BE2C (cell line): ENCODE data around the gene ORC6.
"Not testable (repeated sequence)": the region's sequence is repeated elsewhere in the genome, so short reads cannot be mapped to it uniquely, and the experiment has no call there.

ENCODE experiments used
- DNase-seq: peaks from one replicate; pipeline ENCODE4 v3.0.0-alpha.2; 2020
- H3K27me3 ChIP-seq: fragments of 250-450 bp; sonication (Bioruptor Pico); 2 replicates; pipeline ENCODE4 v1.5.1; 2020; ENCODE audit warnings: mild to moderate bottlenecking
- H3K36me3 ChIP-seq: fragments of 250-450 bp; sonication (Bioruptor Pico); 2 replicates; pipeline ENCODE4 v1.5.1; 2020; ENCODE audit warnings: mild to moderate bottlenecking
- H3K4me1 ChIP-seq: fragments of 250-450 bp; sonication (Bioruptor Pico); 2 replicates; pipeline ENCODE4 v1.5.1; 2020
- H3K4me3 ChIP-seq: 2 replicates; pipeline ENCODE4 v1.5.1; 2011; ENCODE audit warnings: low read depth, low read length
- H3K9me3 ChIP-seq: fragments of 250-450 bp; sonication (Bioruptor Pico); 2 replicates; pipeline ENCODE4 v1.5.1; 2020
- CTCF ChIP-seq: IDR thresholded peaks from 2 replicates; pipeline ENCODE4 v1.5.1; 2012; ENCODE audit warnings: mild to moderate bottlenecking, low read depth, low read length

ORC6 gene

GRCh38 chr16:46658925-46659324 is 30.5 kb upstream of the ORC6 start:
- H3K27me3 ChIP-seq: no peaks in the 10 kb centered on the region
- H3K36me3 ChIP-seq: peaks cover 16% of the 10 kb centered on the region
- H3K9me3 ChIP-seq: no peaks in the 10 kb centered on the region
- H3K4me3 ChIP-seq: no peak overlapping the region
- no peak for DNase-seq
- no peak for TF ChIP-seq CTCF
- H3K4me1 ChIP-seq: no peaks in the 10 kb centered on the region

- DNase-seq: no peak
- Histone ChIP-seq H3K9me3 (no peaks in the 10 kb centered on the region), H3K36me3 (peaks cover 23% of the 10 kb centered on the region), H3K27me3 (no peaks in the 10 kb centered on the region), H3K4me3 (no peak overlapping the region), H3K4me1 (no peaks in the 10 kb centered on the region)
- no peak for TF ChIP-seq CTCF
Observed at GRCh38 chr16:46662123-46662522, 27.3 kb upstream of the ORC6 start.

- Histone ChIP-seq H3K36me3 (peaks cover 13% of the 10 kb centered on the region), H3K4me3 (no peak overlapping the region), H3K9me3 (no peaks in the 10 kb centered on the region), H3K27me3 (no peaks in the 10 kb centered on the region), H3K4me1 (no peaks in the 10 kb centered on the region)
- peak; percentile 100 for TF ChIP-seq CTCF
- peak; percentile 66 for DNase-seq
Observed at GRCh38 chr16:46673320-46674013, 16.0 kb upstream of the ORC6 start.

DNA sequence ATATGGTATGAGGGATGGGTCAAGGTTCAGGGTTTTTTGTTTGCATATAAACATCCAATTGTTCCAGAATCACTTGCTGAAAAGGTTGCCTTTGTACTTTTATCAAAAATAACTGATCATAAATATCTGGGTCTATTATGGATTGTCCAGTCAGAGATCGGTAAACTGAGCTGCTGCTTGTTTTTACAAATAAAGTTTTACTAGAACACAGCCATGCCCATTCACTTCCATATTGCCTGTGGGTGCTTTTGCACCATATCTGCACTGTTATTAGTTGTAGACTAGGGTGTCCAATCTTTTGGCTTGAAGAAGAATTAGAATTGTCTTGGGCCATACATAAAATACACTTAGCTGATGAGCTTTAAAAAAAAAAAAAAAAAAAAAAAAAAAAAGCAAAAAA is 11.5 kb upstream of the ORC6 start:
- H3K36me3 ChIP-seq, H3K27me3 ChIP-seq, H3K4me1 ChIP-seq, DNase-seq, H3K9me3 ChIP-seq, H3K4me3 ChIP-seq: not testable (repeated sequence)

DNA sequence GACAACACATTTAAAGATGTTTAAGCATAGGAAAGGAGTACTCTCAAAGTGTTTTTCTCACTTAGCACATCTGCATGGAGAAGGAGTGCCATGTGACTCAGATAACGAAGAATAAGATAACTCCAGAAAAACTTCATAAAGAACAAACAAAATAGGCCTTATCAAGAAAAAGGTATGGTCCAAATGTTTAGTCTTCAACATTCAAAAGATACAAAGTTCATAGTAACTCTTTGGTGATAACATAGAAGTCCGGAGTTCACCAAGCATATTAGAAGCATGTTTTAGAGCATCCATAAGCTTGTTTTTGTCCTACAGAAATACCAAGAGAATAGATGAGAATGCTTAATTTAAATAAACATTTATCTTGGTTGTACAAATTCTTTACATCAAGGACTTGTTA is 7.6 kb upstream of the ORC6 start:
- H3K9me3 ChIP-seq, H3K27me3 ChIP-seq, H3K4me1 ChIP-seq, DNase-seq, H3K36me3 ChIP-seq, H3K4me3 ChIP-seq: not testable (repeated sequence)

GRCh38 chr16:46686815-46687473 is 2.5 kb upstream of the ORC6 start:
- Histone ChIP-seq H3K4me3 (no peak overlapping the region), H3K27me3 (no peaks in the 10 kb centered on the region), H3K36me3 (peaks cover 10% of the 10 kb centered on the region), H3K4me1 (no peaks in the 10 kb centered on the region; the same call in 1 of the 2 replicates), H3K9me3 (no peaks in the 10 kb centered on the region)
- DNase-seq: no peak
- no peak for TF ChIP-seq CTCF

DNA sequence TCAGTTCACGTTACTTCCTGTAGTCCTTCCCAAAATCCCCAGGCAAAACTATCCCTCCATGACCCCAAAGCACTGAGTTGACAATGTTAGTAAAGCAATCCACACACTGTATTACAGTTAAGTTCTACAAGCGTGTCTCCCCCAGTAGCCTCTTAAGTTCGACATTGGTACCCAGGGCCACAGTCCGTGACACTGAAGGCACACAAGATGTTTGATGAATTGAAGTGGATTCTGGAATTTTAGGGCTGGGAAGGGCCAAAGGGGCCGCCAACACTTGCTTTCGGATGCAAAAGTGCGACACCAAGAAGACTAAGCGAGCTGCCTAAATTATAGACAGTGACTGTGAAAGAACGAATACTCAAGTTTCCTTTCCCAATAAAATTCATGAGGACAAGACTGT is 2.0 kb upstream of the ORC6 start:
- Histone ChIP-seq H3K9me3 (no peaks in the 10 kb centered on the region), H3K4me3 (peak overlapping the region; percentile 89), H3K36me3 (peaks cover 16% of the 10 kb centered on the region), H3K27me3 (no peaks in the 10 kb centered on the region), H3K4me1 (no peaks in the 10 kb centered on the region; the same call in 1 of the 2 replicates)
- DNase-seq: no peak
- no peak for TF ChIP-seq CTCF
